A549 treated with dexamethasone at 1 μM for 4 hours (cell line): Measurements from ENCODE around the gene TCF12. TPM values are rescaled to one million over a fixed set of nuclear protein-coding genes. Genes with fewer than 3 reads are reported as not detected.

Experiments
- total RNA-seq: library from RNA; stranded (reverse); fragments of 200-300 nt; extraction: Qiagen RNA extraction; gene quantifications from 5 replicates; pipeline ENCODE4 v1.2.3, GENCODE V29; 2022

The TCF12 gene
- total RNA-seq: 27.9 to 57.3 TPM (median 50.4 TPM) in 5 replicates

DNA sequence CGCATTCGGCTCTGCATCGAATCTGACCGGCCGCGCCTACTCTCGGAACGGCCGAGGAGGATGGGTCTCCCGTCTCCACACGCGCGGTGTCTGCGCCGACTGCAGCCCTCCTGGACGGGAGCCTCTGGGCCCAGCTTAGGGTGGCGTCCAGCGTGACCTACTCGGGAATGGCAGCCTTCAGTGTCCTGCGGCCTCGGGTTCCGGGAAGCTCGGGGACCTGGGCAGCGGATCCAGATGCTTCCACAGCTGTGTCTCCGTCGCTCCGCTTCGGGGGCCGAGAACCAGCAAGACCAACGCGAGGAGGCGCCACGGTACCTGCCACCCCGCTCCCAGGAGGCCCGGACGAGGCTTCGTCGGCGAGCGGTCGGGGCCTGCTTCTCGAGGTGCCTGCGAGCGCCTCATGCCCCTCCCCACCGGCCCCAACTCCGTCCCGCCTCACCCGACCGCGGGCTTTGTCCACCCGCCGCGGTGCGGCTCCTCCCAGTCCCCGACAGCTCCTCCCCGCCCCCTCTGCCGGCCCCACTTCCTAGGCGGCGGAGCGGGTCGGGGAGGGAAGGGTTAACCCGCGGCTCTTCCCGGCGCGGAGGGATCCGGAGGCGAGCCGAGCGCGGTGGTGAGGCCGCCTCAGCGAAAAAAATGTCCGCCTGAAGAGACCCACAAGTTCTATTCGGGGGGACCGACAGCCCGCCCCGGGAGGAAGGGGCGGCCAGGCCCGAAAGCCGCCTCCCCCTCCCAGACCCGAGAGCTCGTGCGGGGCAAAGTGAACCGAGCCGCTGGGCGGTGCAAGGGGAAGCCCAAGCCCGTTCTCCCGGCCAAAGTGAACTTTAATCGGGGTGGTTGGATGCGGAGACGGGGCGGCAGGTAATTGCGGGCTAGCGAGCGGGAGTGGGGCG lies at the start of gene TCF12:
Gene TCF12 (plus strand): TSS at position 599 of the 893 bp plus-strand sequence. CDS start 1,270 bp downstream, outside the sequence.

Other genes starting within 250 kb of the TCF12 start
- 13.8 to 17.0 TPM (median 15.1 TPM) in 5 replicates for gene ZNF280D, start 185.1 kb upstream of the TCF12 start, total RNA-seq